ENCODE measurements around the gene NHERF1. TPM values are rescaled to one million over a fixed set of nuclear protein-coding genes. Genes with fewer than 3 reads are reported as not detected.

Gene NHERF1
- total and polyA plus RNA-seq, 2 of the 13 experiments (the other 11 are each of a cell fraction or from before 2014, with no cell fraction given): 169 to 269 TPM

DNA sequence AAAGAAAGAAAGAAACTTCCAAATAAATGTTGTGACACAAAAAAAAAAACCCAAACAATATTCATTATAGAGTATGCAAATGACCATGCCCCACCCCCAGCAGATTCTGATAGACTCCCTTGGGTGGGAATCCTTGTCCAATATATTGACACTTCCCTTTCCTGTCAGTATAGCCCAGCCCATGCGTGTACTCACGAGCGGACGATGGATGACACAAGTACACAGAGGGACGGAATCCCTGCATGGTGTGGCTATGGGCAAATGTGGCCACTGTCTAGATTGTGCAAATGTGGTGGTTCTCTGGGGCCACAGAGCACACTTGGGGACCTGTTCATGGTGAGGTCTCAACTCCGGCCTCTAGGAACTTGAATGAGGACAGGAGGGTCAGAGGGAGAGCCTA lies 8.3 kb upstream of the NHERF1 start:
- Histone ChIP-seq H3K4me1 (ENCODE audit: insufficient read depth, low read length) (peaks cover 78% of the 10 kb centered on the region), H3K4me3 (replicated peaks in 1 of 3; ENCODE audit: insufficient read depth in 1 of 3, low read depth in 2 of 3, low read length in 3 of 3) (no peak overlapping the region), H3K27me3 (ENCODE audit: control insufficient read depth in 1 of 2, insufficient read depth in 2 of 2, low read length in 2 of 2) (peaks cover 5 to 32% of the 10 kb centered on the region in 2 experiments; a peak in 2 of 5 replicates), H4K20me1 (ENCODE audit: insufficient read depth, low read length) (no peaks in the 10 kb centered on the region), H3K27ac (ENCODE audit: extremely low read length, insufficient read depth, low read length) (no peak overlapping the region), H3K9me3 (ENCODE audit: low read length) (no peaks in the 10 kb centered on the region), H2AFZ (ENCODE audit: low read length) (no peak overlapping the region), H3K9ac (ENCODE audit: insufficient read depth, low read depth, low read length) (no peak overlapping the region), H3K36me3 (replicated peaks in 1 of 2; ENCODE audit: control insufficient read depth in 1 of 2, insufficient read depth in 2 of 2, low read length in 2 of 2) (no peaks in the 10 kb centered on the region), H3K79me2 (ENCODE audit: insufficient read depth, low read length) (no peaks in the 10 kb centered on the region), H3K4me2 (ENCODE audit: low read depth, low read length) (peak overlapping the region; percentile 38; the same call in 1 of the 2 replicates)
- ATAC-seq (no peak), FAIRE-seq (no peak), DNase-seq (ENCODE audit: low spot score) (no peak)
- POLR2A ChIA-PET: interaction anchor here (4.7 kb wide), 1 partner anchor 21 kb away, joined by 68 read pairs; no protein-coding TSS in a partner anchor
- CTCF ChIA-PET (ENCODE audit: low intra/inter-chr PET ratio, low total read pairs): no interaction called here
- no TSS peak for BruUV-seq (replicated peaks)
- intact Hi-C loops (cut with micrococcal nuclease; ENCODE audit: unreplicated experiment): no loop called here
- TF ChIP-seq SOX6 (IDR thresholded peaks at IDR 0.05) (no peak), SOX6 (CRISPR knock-in tag; IDR thresholded peaks at IDR 0.05) (no peak), SNAPC2 (CRISPR knock-in tag; IDR thresholded peaks at IDR 0.05) (no peak), ELF1 (CRISPR knock-in tag; IDR thresholded peaks at IDR 0.05) (no peak), NFRKB (IDR thresholded peaks at IDR 0.05) (no peak), BCL6 (CRISPR knock-in tag; IDR thresholded peaks at IDR 0.05) (no peak), MTF1 (CRISPR knock-in tag; IDR thresholded peaks at IDR 0.05) (no peak), CAMTA2 (CRISPR knock-in tag; IDR thresholded peaks at IDR 0.05; ENCODE audit: borderline replicate concordance) (no peak), SPEN (CRISPR knock-in tag; IDR thresholded peaks at IDR 0.05; ENCODE audit: low read depth) (no peak), RBAK (CRISPR knock-in tag; IDR thresholded peaks at IDR 0.05) (no peak), TEAD3 (CRISPR knock-in tag; optimal IDR thresholded peaks at IDR 0.05; ENCODE audit: borderline replicate concordance) (no peak), ZNF329 (CRISPR knock-in tag; IDR thresholded peaks at IDR 0.05; ENCODE audit: low read depth) (no peak)
- TF ChIP-seq, protein P1, sequence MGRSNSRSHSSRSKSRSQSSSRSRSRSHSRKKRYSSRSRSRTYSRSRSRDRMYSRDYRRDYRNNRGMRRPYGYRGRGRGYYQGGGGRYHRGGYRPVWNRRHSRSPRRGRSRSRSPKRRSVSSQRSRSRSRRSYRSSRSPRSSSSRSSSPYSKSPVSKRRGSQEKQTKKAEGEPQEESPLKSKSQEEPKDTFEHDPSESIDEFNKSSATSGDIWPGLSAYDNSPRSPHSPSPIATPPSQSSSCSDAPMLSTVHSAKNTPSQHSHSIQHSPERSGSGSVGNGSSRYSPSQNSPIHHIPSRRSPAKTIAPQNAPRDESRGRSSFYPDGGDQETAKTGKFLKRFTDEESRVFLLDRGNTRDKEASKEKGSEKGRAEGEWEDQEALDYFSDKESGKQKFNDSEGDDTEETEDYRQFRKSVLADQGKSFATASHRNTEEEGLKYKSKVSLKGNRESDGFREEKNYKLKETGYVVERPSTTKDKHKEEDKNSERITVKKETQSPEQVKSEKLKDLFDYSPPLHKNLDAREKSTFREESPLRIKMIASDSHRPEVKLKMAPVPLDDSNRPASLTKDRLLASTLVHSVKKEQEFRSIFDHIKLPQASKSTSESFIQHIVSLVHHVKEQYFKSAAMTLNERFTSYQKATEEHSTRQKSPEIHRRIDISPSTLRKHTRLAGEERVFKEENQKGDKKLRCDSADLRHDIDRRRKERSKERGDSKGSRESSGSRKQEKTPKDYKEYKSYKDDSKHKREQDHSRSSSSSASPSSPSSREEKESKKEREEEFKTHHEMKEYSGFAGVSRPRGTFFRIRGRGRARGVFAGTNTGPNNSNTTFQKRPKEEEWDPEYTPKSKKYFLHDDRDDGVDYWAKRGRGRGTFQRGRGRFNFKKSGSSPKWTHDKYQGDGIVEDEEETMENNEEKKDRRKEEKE (IDR thresholded peaks at IDR 0.05): no peak
- TF ChIP-seq, protein P2, sequence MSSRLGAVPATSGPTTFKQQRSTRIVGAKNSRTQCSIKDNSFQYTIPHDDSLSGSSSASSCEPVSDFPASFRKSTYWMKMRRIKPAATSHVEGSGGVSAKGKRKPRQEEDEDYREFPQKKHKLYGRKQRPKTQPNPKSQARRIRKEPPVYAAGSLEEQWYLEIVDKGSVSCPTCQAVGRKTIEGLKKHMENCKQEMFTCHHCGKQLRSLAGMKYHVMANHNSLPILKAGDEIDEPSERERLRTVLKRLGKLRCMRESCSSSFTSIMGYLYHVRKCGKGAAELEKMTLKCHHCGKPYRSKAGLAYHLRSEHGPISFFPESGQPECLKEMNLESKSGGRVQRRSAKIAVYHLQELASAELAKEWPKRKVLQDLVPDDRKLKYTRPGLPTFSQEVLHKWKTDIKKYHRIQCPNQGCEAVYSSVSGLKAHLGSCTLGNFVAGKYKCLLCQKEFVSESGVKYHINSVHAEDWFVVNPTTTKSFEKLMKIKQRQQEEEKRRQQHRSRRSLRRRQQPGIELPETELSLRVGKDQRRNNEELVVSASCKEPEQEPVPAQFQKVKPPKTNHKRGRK (CRISPR knock-in tag; IDR thresholded peaks at IDR 0.05): no peak
- TF ChIP-seq, protein P3, sequence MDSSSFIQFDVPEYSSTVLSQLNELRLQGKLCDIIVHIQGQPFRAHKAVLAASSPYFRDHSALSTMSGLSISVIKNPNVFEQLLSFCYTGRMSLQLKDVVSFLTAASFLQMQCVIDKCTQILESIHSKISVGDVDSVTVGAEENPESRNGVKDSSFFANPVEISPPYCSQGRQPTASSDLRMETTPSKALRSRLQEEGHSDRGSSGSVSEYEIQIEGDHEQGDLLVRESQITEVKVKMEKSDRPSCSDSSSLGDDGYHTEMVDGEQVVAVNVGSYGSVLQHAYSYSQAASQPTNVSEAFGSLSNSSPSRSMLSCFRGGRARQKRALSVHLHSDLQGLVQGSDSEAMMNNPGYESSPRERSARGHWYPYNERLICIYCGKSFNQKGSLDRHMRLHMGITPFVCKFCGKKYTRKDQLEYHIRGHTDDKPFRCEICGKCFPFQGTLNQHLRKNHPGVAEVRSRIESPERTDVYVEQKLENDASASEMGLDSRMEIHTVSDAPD (CRISPR knock-in tag; IDR thresholded peaks at IDR 0.05): no peak
- TF ChIP-seq, protein P4, sequence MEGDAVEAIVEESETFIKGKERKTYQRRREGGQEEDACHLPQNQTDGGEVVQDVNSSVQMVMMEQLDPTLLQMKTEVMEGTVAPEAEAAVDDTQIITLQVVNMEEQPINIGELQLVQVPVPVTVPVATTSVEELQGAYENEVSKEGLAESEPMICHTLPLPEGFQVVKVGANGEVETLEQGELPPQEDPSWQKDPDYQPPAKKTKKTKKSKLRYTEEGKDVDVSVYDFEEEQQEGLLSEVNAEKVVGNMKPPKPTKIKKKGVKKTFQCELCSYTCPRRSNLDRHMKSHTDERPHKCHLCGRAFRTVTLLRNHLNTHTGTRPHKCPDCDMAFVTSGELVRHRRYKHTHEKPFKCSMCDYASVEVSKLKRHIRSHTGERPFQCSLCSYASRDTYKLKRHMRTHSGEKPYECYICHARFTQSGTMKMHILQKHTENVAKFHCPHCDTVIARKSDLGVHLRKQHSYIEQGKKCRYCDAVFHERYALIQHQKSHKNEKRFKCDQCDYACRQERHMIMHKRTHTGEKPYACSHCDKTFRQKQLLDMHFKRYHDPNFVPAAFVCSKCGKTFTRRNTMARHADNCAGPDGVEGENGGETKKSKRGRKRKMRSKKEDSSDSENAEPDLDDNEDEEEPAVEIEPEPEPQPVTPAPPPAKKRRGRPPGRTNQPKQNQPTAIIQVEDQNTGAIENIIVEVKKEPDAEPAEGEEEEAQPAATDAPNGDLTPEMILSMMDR (CRISPR knock-in tag; IDR thresholded peaks at IDR 0.05): no peak
- in situ Hi-C loops (cut with HindIII; ENCODE audit: extremely low pct_ligation_motif_present, low pct_unique_long_range_greater_than_20kb): no loop called here
- 22% methylated on average over 6 of the region's 6 CpGs for WGBS (ENCODE audit: low lambda C conversion rate)
